NCI-H774 (cell line): ENCODE measurements around the gene ACAP2.

ENCODE experiments used
- DNase-seq: peaks from one replicate; lab custom pipeline; 2025; lab: John Stamatoyannopoulos, UW

ACAP2 gene

GRCh38 chr3:195259475-195260279 lies 183.1 kb downstream of the ACAP2 start:
- peak; percentile 86 for DNase-seq

- DNase-seq: no peak
Measured at GRCh38 chr3:195259154-195259474, 183.7 kb downstream of the ACAP2 start.

- DNase-seq: no peak
Measured at GRCh38 chr3:195258449-195259153, 184.2 kb downstream of the ACAP2 start.

GRCh38 chr3:195257454-195258448 lies 185.1 kb downstream of the ACAP2 start:
- DNase-seq: no peak

GRCh38 chr3:195256639-195257453 lies 186.0 kb downstream of the ACAP2 start:
- no peak for DNase-seq

- no peak for DNase-seq
Measured at GRCh38 chr3:195255571-195256501, 187.0 kb downstream of the ACAP2 start.

- no peak for DNase-seq
Measured at GRCh38 chr3:195255176-195255500, 187.7 kb downstream of the ACAP2 start.

GRCh38 chr3:195254454-195255175 lies 188.2 kb downstream of the ACAP2 start:
- DNase-seq: no peak

- no peak for DNase-seq
Measured at GRCh38 chr3:195253923-195254432, 188.8 kb downstream of the ACAP2 start.

- no peak for DNase-seq
Measured at GRCh38 chr3:195251336-195252065, 191.3 kb downstream of the ACAP2 start.

GRCh38 chr3:195250473-195251251 lies 192.2 kb downstream of the ACAP2 start:
- peak; percentile 59 for DNase-seq

- DNase-seq: no peak
Measured at GRCh38 chr3:195249858-195250464, 192.9 kb downstream of the ACAP2 start.

- DNase-seq: no peak
Measured at GRCh38 chr3:195249057-195249770, 193.6 kb downstream of the ACAP2 start.

GRCh38 chr3:195248281-195248680 lies 194.5 kb downstream of the ACAP2 start:
- no peak for DNase-seq

- no peak for DNase-seq
Measured at GRCh38 chr3:195247863-195248189, 195.0 kb downstream of the ACAP2 start.

GRCh38 chr3:195247086-195247862 lies 195.5 kb downstream of the ACAP2 start:
- no peak for DNase-seq
